ENCODE results near the gene BTK.

BTK gene

DNA sequence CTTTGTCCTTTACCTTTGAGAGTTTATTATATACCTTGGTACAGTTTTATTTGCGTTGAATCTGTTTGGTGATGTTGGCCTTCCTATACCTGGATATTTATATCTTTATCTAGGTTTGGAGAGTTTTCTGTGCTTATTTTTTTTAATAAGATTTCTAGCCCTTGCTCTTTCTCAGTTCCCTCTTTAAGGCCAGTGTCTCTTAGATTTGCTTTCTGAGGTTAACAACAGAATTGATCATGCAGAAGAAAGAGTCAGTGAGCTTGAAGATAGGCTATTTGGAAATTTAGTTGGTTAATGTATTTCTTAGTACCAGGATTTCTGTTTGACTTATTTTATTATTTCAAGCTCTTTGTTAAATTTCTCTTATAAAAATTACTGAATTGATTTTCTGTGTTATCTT lies 82.2 kb downstream of the BTK start:
- H3K4me3 ChIP-seq (ENCODE audit: control insufficient read depth, low read depth, low read length): no peak overlapping the region
- DNase-seq (ENCODE audit: low read depth): no peak
- TF ChIP-seq, protein P1, sequence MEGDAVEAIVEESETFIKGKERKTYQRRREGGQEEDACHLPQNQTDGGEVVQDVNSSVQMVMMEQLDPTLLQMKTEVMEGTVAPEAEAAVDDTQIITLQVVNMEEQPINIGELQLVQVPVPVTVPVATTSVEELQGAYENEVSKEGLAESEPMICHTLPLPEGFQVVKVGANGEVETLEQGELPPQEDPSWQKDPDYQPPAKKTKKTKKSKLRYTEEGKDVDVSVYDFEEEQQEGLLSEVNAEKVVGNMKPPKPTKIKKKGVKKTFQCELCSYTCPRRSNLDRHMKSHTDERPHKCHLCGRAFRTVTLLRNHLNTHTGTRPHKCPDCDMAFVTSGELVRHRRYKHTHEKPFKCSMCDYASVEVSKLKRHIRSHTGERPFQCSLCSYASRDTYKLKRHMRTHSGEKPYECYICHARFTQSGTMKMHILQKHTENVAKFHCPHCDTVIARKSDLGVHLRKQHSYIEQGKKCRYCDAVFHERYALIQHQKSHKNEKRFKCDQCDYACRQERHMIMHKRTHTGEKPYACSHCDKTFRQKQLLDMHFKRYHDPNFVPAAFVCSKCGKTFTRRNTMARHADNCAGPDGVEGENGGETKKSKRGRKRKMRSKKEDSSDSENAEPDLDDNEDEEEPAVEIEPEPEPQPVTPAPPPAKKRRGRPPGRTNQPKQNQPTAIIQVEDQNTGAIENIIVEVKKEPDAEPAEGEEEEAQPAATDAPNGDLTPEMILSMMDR (IDR thresholded peaks at IDR 0.05; ENCODE audit: control insufficient read depth, insufficient read depth, low read depth, low read length, missing control alignments): no peak

All from AG09309 (cell line).